Stimulated activated CD4-positive, alpha-beta T cell treated with anti-CD3 and anti-CD28 coated beads, Interleukin-15, amount 100 ng/mL, for 48 hours (primary cell): Measurements from ENCODE around the gene LTBP4.

ENCODE experiments used
- DNase-seq, 2 donors: peaks; one replicate each; pipeline ENCODE4 v3.0.0-alpha.2; 2020; ENCODE audit warnings: low read depth in 2 of 2

The LTBP4 gene

GRCh38 chr19:40597329-40597838 lies 3.8 kb upstream of the LTBP4 start:
- DNase-seq: no peak

- peak; percentile 68 to 78 for DNase-seq
Measured at GRCh38 chr19:40598121-40598917, 2.9 kb upstream of the LTBP4 start.

- DNase-seq: no peak
Measured at GRCh38 chr19:40598918-40599307, 2.3 kb upstream of the LTBP4 start.

GRCh38 chr19:40599331-40599901 lies 1.8 kb upstream of the LTBP4 start:
- no peak for DNase-seq

- DNase-seq: no peak
Measured at GRCh38 chr19:40599902-40600569, 1.1 kb upstream of the LTBP4 start.

GRCh38 chr19:40600570-40601133 lies 517 bp upstream of the LTBP4 start:
- no peak for DNase-seq

- DNase-seq: no peak
Measured at GRCh38 chr19:40603071-40603388, 1.9 kb downstream of the LTBP4 start.

GRCh38 chr19:40603389-40604170 lies 2.4 kb downstream of the LTBP4 start:
- DNase-seq: peak; percentile 95 to 98

- no peak for DNase-seq
Measured at GRCh38 chr19:40604171-40604646, 3.0 kb downstream of the LTBP4 start.

- DNase-seq: no peak
Measured at GRCh38 chr19:40604647-40605215, 3.6 kb downstream of the LTBP4 start.

GRCh38 chr19:40605216-40605971 lies 4.2 kb downstream of the LTBP4 start:
- DNase-seq: peak; percentile 66 to 71

- no peak for DNase-seq
Measured at GRCh38 chr19:40607311-40608239, 6.4 kb downstream of the LTBP4 start.

- DNase-seq: no peak
Measured at GRCh38 chr19:40608240-40608621, 7.1 kb downstream of the LTBP4 start.

GRCh38 chr19:40608957-40609356 lies 7.8 kb downstream of the LTBP4 start:
- DNase-seq: no peak

- peak; percentile 88 to 94 for DNase-seq
Measured at GRCh38 chr19:40609561-40610395, 8.6 kb downstream of the LTBP4 start.

- DNase-seq: peak in 1 of 2 donors; percentile 50
Measured at GRCh38 chr19:40610396-40611064, 9.4 kb downstream of the LTBP4 start.

- no peak for DNase-seq
Measured at GRCh38 chr19:40611096-40611495, 9.9 kb downstream of the LTBP4 start.
